Spleen (tissue), 7 donors: ENCODE results near the gene SEMA4F.

Experiments used
- POLR2A ChIP-seq, 3 donors: fragments of 450-650 bp; IDR thresholded peaks; one replicate each; pipeline ENCODE4 v1.5.1; 2017; ENCODE audit warnings: antibody characterized with exemption in 3 of 3, mild to moderate bottlenecking in 1 of 3
- POLR2AphosphoS5 ChIP-seq, 3 donors: sonication (generic); formaldehyde crosslinking; IDR thresholded peaks; one replicate each; pipeline ENCODE4 v1.5.1; 2017; ENCODE audit warnings: antibody characterized with exemption in 3 of 3
- TF ChIP-seq, protein P1 (sequence below), 11 experiments: fragments of 200-600 bp in 7 of 11; fragments of 450-650 bp in 4 of 11; sonication (generic) in 4 of 11; IDR thresholded peaks in 8 of 11; conservative IDR thresholded peaks in 3 of 11; 1 replicate in 7 of 11; 2 replicates in 4 of 11; pipeline versions ENCODE4 v1.4.0 to v1.8.0; 2016 to 2021; ENCODE audit warnings: antibody characterized with exemption in 11 of 11, inconsistent platforms in 4 of 11, mild to moderate bottlenecking in 1 of 11
- donor health status: DM: no; HTN: no; CAD: no; lungs with moderate emphysema.
- donor health status: DM: no; HTN: no; CAD: no.
- donor health status: DM: no; HTN: no; CAD: no.

DNA sequence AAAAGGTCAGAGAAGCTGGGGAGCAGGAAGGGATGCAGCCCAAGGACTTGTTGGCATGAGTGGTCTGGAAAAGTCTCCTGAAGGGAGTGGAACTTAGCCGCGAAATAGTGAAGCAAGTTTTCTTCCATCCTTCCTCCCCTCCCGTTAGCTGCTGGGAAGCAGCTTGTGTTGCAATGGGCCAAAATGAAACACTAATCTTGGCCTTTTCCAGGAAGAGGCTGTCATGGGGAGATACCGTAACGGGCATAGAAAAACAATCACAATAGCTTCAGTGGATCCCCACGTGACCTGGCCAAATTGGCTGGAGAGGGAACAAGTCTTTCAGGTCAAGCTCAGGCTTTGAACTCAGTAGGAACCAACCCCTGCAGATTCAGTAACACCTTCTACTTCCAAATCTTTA is 49.3 kb downstream of the SEMA4F start:
- no peak for TF ChIP-seq POLR2A (IDR thresholded peaks at IDR 0.05)
- no peak for TF ChIP-seq POLR2AphosphoS5 (IDR thresholded peaks at IDR 0.05)
- TF ChIP-seq, protein P1, sequence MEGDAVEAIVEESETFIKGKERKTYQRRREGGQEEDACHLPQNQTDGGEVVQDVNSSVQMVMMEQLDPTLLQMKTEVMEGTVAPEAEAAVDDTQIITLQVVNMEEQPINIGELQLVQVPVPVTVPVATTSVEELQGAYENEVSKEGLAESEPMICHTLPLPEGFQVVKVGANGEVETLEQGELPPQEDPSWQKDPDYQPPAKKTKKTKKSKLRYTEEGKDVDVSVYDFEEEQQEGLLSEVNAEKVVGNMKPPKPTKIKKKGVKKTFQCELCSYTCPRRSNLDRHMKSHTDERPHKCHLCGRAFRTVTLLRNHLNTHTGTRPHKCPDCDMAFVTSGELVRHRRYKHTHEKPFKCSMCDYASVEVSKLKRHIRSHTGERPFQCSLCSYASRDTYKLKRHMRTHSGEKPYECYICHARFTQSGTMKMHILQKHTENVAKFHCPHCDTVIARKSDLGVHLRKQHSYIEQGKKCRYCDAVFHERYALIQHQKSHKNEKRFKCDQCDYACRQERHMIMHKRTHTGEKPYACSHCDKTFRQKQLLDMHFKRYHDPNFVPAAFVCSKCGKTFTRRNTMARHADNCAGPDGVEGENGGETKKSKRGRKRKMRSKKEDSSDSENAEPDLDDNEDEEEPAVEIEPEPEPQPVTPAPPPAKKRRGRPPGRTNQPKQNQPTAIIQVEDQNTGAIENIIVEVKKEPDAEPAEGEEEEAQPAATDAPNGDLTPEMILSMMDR (IDR thresholded peaks at IDR 0.05 in 8 of 11, conservative IDR thresholded peaks at IDR 0.05 in 3 of 11) = no peak
